Vagina (tissue), 2 donors: ENCODE data around the gene DAPK2. TPM values are rescaled to one million over a fixed set of nuclear protein-coding genes. Genes with fewer than 3 reads are reported as not detected.
A peak's percentile ranks its signal among the peaks of the same experiment; 100 is the strongest.

Source experiments
- DNase-seq, 2 donors: peaks; one replicate each; pipeline ENCODE4 v3.0.0-alpha.2; 2017; ENCODE audit errors: extremely low spot score in 2 of 2
- H3K27ac ChIP-seq: fragments of 200-600 bp; sonication (generic); one replicate; pipeline ENCODE4 v1.5.1; 2019
- H3K27me3 ChIP-seq: fragments of 200-600 bp; sonication (generic); one replicate; pipeline ENCODE4 v1.5.1; 2019
- H3K36me3 ChIP-seq, 2 donors: fragments of 200-600 bp; sonication (generic); one replicate each; pipeline ENCODE4 v1.5.1; 2017 to 2019
- H3K4me1 ChIP-seq: fragments of 200-600 bp; sonication (generic); one replicate; pipeline ENCODE4 v1.5.1; 2019
- H3K4me3 ChIP-seq, 2 donors: fragments of 200-600 bp; sonication (generic); 1 replicate in 1 of 2; 2 replicates in 1 of 2; pipeline ENCODE4 v1.5.1; 2016 to 2019
- H3K9me3 ChIP-seq: fragments of 200-600 bp; sonication (generic); one replicate; pipeline ENCODE4 v1.5.1; 2019
- POLR2A ChIP-seq, 2 donors: fragments of 450-650 bp; IDR thresholded peaks; one replicate each; pipeline ENCODE4 v1.6.1; 2017; ENCODE audit warnings: antibody characterized with exemption in 2 of 2, mild to moderate bottlenecking in 2 of 2, moderate library complexity in 2 of 2
- POLR2AphosphoS5 ChIP-seq, 2 donors: sonication (generic); formaldehyde crosslinking; IDR thresholded peaks; one replicate each; pipeline ENCODE4 v1.9.0; 2017; ENCODE audit warnings: antibody characterized with exemption in 2 of 2, mild to moderate bottlenecking in 2 of 2, low read depth in 1 of 2; ENCODE audit not compliant: insufficient read depth in 1 of 2
- intact Hi-C: fragments of 100-400 bp; cut with DNase I; formaldehyde crosslinking; loops from one replicate; pipeline ENCODE4 v1.15.1; 2023
- total RNA-seq: library from RNA; depleted of rRNA; stranded (reverse); fragments of >200 nt; gene quantifications from one replicate; pipeline ENCODE4 v1.2.3, GENCODE V29; 2016
- TF ChIP-seq, protein P1 (sequence below), 3 experiments: fragments of 450-650 bp in 2 of 3; fragments of 200-600 bp in 1 of 3; sonication (generic) in 1 of 3; IDR thresholded peaks; one replicate each; pipeline ENCODE4 v1.5.1; 2017 to 2019; ENCODE audit warnings: antibody characterized with exemption in 3 of 3, mild to moderate bottlenecking in 2 of 3, moderate library complexity in 2 of 3

The DAPK2 gene
- total RNA-seq, 1 donor from 2014 or later: 50.3 TPM

DNA sequence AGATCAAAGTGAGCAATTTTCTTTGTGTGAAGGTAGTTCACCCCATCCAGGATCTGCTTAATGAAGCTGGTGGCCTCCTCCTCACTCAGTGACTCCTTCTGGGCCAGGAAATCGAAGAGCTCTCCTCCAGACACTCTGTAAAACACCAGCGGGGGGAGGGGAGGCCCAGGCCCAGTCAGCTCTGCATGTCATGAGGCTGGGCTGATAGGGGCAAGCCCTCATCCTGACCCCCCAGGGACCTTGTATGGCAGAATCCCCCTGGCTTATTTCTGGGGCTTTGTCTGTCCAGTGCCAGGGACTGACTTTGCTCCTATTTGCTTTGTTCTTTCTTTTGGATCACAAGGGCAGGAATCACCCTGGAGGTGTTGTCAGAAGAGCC, 74.9 kb downstream of the DAPK2 start:
- DNase-seq: peak; percentile 70 to 84
- H3K9me3 ChIP-seq: no peaks in the 10 kb centered on the region
- no peak for TF ChIP-seq POLR2A (IDR thresholded peaks at IDR 0.05)
- no peak for TF ChIP-seq POLR2AphosphoS5 (IDR thresholded peaks at IDR 0.05; ENCODE audit: insufficient read depth in 1 of 2, low read depth in 1 of 2)
- TF ChIP-seq, protein P1, sequence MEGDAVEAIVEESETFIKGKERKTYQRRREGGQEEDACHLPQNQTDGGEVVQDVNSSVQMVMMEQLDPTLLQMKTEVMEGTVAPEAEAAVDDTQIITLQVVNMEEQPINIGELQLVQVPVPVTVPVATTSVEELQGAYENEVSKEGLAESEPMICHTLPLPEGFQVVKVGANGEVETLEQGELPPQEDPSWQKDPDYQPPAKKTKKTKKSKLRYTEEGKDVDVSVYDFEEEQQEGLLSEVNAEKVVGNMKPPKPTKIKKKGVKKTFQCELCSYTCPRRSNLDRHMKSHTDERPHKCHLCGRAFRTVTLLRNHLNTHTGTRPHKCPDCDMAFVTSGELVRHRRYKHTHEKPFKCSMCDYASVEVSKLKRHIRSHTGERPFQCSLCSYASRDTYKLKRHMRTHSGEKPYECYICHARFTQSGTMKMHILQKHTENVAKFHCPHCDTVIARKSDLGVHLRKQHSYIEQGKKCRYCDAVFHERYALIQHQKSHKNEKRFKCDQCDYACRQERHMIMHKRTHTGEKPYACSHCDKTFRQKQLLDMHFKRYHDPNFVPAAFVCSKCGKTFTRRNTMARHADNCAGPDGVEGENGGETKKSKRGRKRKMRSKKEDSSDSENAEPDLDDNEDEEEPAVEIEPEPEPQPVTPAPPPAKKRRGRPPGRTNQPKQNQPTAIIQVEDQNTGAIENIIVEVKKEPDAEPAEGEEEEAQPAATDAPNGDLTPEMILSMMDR (IDR thresholded peaks at IDR 0.05): no peak
- H3K36me3 ChIP-seq: no peaks in the 10 kb centered on the region
- H3K27ac ChIP-seq: peak overlapping the region; percentile 34
- no peak overlapping the region for H3K4me3 ChIP-seq
- H3K27me3 ChIP-seq: no peaks in the 10 kb centered on the region
- intact Hi-C loops: no loop called here
- H3K4me1 ChIP-seq: peaks cover 27% of the 10 kb centered on the region

DNA sequence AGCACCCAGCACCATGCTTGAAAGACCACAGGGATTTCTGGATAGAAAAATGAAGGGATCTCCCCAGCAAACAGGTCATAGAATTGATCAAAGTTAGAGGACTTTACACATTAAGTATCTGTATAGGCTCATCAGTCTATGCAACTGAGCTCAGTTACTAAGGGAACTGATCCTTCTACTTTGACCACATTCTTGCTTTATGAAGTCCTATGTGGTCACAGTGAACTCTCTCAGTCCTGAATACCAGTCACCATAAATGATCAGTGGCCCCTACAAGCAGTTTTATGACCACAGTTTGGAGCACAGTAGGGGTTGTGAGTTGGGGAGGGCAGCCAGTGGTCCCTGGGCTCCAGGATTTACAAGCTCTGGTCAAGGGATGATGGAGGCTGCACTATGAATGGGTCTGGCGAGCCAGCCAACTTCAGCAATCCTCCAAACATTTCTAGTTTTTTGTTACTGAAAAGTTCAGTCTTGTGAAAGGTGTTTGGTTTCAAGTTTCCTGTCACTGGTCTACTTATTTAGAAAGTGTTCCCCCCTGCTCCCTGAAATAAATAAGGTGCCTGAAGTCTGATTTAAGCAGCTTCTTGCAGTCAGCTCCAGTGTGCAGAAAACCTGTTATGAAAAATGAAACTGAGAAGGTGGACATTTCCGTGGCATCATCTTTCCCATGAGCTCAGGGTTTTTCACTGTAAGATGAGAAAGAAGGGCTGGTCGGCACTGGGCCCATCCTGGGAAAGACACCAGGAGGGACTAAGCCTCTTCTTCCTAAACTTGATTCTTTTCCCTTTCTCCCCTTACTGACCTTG, 75.5 kb downstream of the DAPK2 start:
- Histone ChIP-seq H3K36me3 (no peaks in the 10 kb centered on the region), H3K27me3 (no peaks in the 10 kb centered on the region), H3K9me3 (no peaks in the 10 kb centered on the region), H3K4me1 (peaks cover 27% of the 10 kb centered on the region), H3K27ac (peak overlapping the region; percentile 34), H3K4me3 (no peak overlapping the region)
- no peak for TF ChIP-seq POLR2A (IDR thresholded peaks at IDR 0.05)
- TF ChIP-seq POLR2AphosphoS5 (IDR thresholded peaks at IDR 0.05; ENCODE audit: insufficient read depth in 1 of 2, low read depth in 1 of 2): no peak
- TF ChIP-seq, protein P1 (IDR thresholded peaks at IDR 0.05): no peak
- DNase-seq: peak; percentile 22 to 83
- intact Hi-C loops: no loop called here

DNA sequence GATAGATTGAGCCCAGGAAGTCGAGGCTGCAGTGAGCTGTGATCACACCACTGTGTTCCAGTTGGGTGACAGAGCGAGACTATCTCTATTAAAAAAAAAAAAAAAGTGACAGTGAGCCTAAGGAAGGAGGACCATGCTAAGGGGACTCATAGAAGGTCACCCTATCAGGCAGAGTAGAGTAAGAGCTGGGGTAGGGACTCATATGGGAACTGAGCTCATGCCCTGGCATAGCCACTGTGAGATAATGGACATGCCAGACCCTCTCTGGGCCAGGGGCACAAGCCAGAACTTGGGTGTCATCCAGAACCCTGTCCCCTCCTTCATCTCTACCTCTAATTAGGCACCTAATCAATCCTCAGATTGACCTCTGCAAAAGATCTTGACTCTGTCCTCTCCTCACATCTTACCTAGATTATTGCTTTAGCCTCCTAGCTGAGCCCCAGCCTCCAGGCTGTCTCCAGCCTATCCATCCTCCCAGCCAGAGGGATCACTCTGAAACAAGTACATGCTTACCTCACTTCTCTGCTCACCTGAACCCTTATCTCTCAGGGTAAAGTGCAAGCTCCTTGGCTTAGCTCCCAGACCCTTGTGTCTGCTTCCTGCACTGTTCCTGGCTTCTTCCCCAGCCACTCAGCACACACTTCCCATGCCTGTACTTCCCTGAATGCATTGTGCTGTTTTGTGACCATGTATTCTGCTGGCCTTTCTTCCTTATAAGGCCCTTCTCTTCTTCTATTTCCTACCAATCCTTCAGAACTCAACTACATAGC, 76.4 kb downstream of the DAPK2 start:
- TF ChIP-seq POLR2AphosphoS5 (IDR thresholded peaks at IDR 0.05; ENCODE audit: insufficient read depth in 1 of 2, low read depth in 1 of 2): no peak
- TF ChIP-seq POLR2A (IDR thresholded peaks at IDR 0.05): no peak
- TF ChIP-seq, protein P1 (IDR thresholded peaks at IDR 0.05): no peak
- H3K4me3 ChIP-seq: no peak overlapping the region
- H3K27ac ChIP-seq: no peak overlapping the region
- peak; percentile 43 to 70 for DNase-seq
- H3K4me1 ChIP-seq: peaks cover 27% of the 10 kb centered on the region
- no peaks in the 10 kb centered on the region for H3K9me3 ChIP-seq
- H3K36me3 ChIP-seq: no peaks in the 10 kb centered on the region
- H3K27me3 ChIP-seq: no peaks in the 10 kb centered on the region
- intact Hi-C loops: no loop called here

DNA sequence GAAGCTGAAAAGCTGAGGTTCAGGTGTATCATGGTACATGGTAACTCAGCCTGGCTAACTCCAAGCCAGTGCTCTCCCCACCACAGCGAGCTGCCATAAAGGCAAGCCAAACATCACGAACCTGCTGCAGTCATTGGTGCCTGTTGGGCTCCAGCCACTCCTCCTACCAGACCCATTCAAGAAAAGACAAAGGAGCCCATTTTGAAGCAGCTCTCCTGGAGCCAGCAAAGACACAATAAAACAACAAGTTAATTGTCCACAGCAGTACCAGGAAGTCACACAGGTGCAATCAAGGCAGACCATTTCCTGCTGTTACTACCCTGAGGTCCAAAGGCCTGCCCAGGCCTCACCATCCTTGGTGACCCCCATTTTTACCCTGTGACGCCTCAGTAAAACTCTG, 77.6 kb downstream of the DAPK2 start:
- Histone ChIP-seq H3K27me3 (no peaks in the 10 kb centered on the region), H3K36me3 (no peaks in the 10 kb centered on the region), H3K4me1 (peaks cover 19% of the 10 kb centered on the region), H3K27ac (no peak overlapping the region), H3K4me3 (no peak overlapping the region), H3K9me3 (no peaks in the 10 kb centered on the region)
- intact Hi-C loops: no loop called here
- TF ChIP-seq POLR2AphosphoS5 (IDR thresholded peaks at IDR 0.05; ENCODE audit: insufficient read depth in 1 of 2, low read depth in 1 of 2) (no peak), POLR2A (IDR thresholded peaks at IDR 0.05) (no peak)
- TF ChIP-seq, protein P1 (IDR thresholded peaks at IDR 0.05): no peak
- DNase-seq: peak in 1 of 2 donors; percentile 58
